ENCODE data around the gene KLHL3. TPM values are rescaled to one million over a fixed set of nuclear protein-coding genes. Genes with fewer than 3 reads are reported as not detected.
"Not testable (repeated sequence)": the region's sequence is repeated elsewhere in the genome, so short reads cannot be mapped to it uniquely, and the experiment has no call there.

KLHL3 gene
- 23.3 TPM for total RNA-seq
- long read RNA-seq, partial matches to known transcripts, result 0 of 4 reads
- long read RNA-seq, other reads (novel, unspliced or antisense), result 4 of 4 reads

DNA sequence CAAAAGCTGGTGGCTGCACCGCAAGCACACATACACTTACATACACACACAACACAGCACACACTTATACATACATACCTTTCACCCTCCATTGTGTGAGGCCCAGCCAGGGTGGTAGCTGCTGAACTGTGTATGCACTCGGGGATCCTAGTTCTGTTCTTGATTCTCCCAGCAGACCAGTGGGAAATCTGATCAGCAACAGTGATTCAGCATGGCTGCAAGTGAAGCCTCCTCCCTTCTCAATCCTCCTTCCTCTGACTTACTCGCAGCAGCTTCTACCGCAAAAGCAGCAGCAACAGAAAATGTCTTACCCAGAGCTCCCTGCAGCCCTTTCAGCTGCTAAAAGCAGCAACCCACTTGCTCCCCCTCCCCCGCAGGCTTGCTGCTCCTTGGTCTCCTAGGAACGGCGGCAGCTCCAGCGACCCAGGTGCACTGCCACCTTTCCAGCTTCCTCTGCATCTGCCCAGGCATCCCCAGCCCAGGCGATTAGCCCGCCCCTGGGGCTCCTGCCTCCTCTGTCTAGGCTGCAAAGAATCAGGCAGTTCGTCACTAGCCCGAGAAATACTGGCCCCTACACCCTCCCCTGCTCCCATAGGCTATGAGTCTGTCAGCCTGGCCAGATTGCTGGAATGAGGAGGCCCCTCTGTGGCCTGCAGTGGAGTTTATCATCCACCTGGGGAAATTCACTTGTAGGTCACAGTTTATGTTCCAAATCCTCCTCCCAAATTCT, at the start of gene KLHL3:
TSS of gene KLHL3 (minus strand) at position 535 of the 730 bp plus-strand sequence. CDS start at position 92, 443 bp downstream.
- ATAC-seq (peak; percentile 45), DNase-seq (ENCODE audit: missing footprints) (no peak)
- intact Hi-C loops (cut with DNase I), result loop anchor here (2.0 kb wide), 1 partner anchor 69 kb away; no protein-coding TSS in a partner anchor

DNA sequence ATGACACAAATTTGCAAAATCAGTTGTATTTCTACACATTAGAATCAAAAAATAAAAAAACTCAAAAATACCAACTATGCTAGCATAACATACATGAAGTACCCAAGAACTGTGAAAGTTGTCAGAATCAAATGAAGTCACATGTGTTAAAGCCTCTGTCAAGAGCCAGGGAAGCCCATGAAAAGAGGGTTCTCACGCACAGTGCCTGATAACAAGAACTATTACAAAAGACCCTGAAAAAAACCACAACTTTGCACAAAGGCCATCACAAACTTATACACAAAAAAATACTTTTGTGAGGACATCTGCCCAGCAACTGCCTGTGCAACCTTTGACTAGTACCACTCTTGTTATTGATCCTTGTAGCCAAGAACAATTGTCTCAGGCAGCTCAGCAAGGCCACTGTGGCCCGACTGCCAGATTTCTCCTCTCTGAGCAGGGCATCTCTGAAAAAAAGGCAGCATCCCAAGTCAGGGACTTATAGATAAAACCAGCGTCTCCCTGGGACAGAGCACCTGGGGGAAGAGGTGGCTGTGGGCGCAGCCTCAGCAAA, 47.2 kb upstream of the KLHL3 start:
- intact Hi-C loops (cut with DNase I), result no loop called here
- ATAC-seq, result no peak
- no peak for DNase-seq (ENCODE audit: missing footprints)

GRCh38 chr5:137782055-137782454, 46.2 kb upstream of the KLHL3 start:
- ATAC-seq (no peak), DNase-seq (ENCODE audit: missing footprints) (no peak)
- intact Hi-C loops (cut with DNase I), result no loop called here

- ATAC-seq (no peak), DNase-seq (ENCODE audit: missing footprints) (no peak)
- intact Hi-C loops (cut with DNase I), result loop anchor here (2.0 kb wide), 1 partner anchor 290 kb away; no protein-coding TSS in a partner anchor
Measured at GRCh38 chr5:137778772-137779564, 43.1 kb upstream of the KLHL3 start.

DNA sequence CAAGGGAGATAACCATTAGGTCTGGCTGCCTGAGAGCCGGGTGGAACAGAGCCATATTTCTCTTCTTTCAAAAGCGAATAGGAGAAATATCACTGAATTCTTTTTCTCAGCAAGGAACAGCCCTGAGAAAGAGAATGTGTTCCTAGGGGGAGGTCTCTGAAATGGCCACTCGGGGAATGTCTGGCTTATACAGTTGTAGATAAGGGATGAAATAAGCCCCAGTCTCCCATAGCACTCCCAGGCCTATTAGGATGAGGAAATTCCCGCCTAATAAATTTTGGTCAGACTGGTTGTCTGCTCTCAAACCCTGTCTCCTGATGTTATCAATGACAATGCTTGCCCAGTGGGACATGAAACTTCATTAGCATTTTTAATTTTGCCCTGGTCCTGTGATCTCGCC, 32.0 kb upstream of the KLHL3 start:
- intact Hi-C loops (cut with DNase I); ATAC-seq; DNase-seq (ENCODE audit: missing footprints): not testable (repeated sequence)

DNA sequence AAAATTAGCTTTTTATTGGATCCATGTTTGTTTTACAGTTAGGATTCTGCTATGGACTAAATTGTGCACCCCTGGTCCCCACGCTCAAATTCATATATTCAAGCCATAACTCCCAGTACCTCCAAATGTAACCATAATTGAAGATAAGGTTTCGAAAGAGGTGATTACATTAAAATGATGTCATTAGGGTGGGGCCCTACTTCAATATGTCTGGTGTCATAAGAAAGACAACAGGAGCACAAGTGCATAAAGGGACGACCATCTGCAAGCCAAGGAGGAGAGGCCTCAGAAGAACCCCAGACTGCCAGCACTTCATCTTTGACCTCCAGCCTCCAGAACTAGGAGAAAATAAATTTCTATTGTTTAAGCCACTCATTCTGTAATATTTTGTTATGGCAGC, 25.7 kb upstream of the KLHL3 start:
- ATAC-seq (no peak), DNase-seq (ENCODE audit: missing footprints) (no peak)
- intact Hi-C loops (cut with DNase I), result no loop called here

- intact Hi-C loops (cut with DNase I), result no loop called here
- DNase-seq (ENCODE audit: missing footprints), result no peak
- no peak for ATAC-seq
Measured at GRCh38 chr5:137760719-137761516, 25.0 kb upstream of the KLHL3 start.

GRCh38 chr5:137760294-137760693, 24.4 kb upstream of the KLHL3 start:
- DNase-seq (ENCODE audit: missing footprints), result no peak
- intact Hi-C loops (cut with DNase I), result no loop called here

GRCh38 chr5:137758715-137759306, 22.9 kb upstream of the KLHL3 start:
- no peak for ATAC-seq
- no peak for DNase-seq (ENCODE audit: missing footprints)
- intact Hi-C loops (cut with DNase I), result loop anchor here (10.0 kb wide), 1 partner anchor 376 kb away; the partner anchor contains the start of gene NME5

More at GRCh38 chr5:137760294-137760693, 24.4 kb upstream of the KLHL3 start:
- no peak for ATAC-seq

- no peak for ATAC-seq
- intact Hi-C loops (cut with DNase I), result loop anchor here (10.0 kb wide), 1 partner anchor 377 kb away; the partner anchor contains the start of gene NME5
Measured at GRCh38 chr5:137758121-137758520, 22.2 kb upstream of the KLHL3 start.

GRCh38 chr5:137757634-137758033, 21.7 kb upstream of the KLHL3 start:
- intact Hi-C loops (cut with DNase I), result loop anchor here (10.0 kb wide), 1 partner anchor 377 kb away; the partner anchor contains the start of gene NME5
- ATAC-seq (no peak), DNase-seq (ENCODE audit: missing footprints) (no peak)

More at GRCh38 chr5:137758121-137758520, 22.2 kb upstream of the KLHL3 start:
- no peak for DNase-seq (ENCODE audit: missing footprints)

- ATAC-seq (peak; percentile 26), DNase-seq (ENCODE audit: missing footprints) (no peak)
- intact Hi-C loops (cut with DNase I), result loop anchor here (5.0 to 10.0 kb wide), 2 partner anchors 277 to 380 kb away; partner anchors contain the start of genes FAM13B and NME5
Measured at GRCh38 chr5:137754961-137755762, 19.3 kb upstream of the KLHL3 start.

- peak; percentile 96 for ATAC-seq
- peak; percentile 99 for DNase-seq (ENCODE audit: missing footprints)
- intact Hi-C loops (cut with DNase I), result loop anchor here (5.0 to 10.0 kb wide), 2 partner anchors 278 to 380 kb away; partner anchors contain the start of genes FAM13B and NME5
Measured at GRCh38 chr5:137754188-137754960, 18.5 kb upstream of the KLHL3 start, which contains the start of gene HNRNPA0. HNRNPA0 (minus strand) TSS chr5:137754363; CDS start chr5:137754066, 297 bp downstream.

DNA sequence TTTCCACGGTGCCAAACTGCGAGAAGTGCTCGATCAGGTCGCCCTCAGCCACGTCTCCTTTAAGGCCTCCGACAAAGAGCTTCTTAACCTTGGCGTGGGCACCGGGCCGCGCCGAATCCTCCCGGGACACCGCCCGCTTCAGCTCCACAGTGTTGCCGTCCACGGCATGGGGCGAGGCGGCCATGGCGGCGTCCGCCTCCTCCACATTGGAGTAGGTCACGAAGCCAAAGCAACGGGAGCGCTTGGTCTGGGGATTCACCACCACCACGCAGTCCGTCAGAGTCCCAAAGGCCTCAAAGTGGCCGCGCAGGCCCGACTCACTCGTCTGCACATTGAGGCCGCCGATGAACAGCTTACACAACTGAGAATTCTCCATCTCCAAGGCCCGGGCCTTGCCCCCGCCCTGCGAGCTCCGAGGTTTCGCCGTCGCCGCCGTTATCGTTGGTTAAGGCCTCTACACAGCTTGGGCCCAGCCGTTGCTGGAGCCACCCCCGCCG, 17.9 kb upstream of the KLHL3 start:
- peak; percentile 28 for ATAC-seq
- no peak for DNase-seq (ENCODE audit: missing footprints)
- intact Hi-C loops (cut with DNase I), result loop anchor here (5.0 to 10.0 kb wide), 2 partner anchors 279 to 381 kb away; partner anchors contain the start of genes FAM13B and NME5

- intact Hi-C loops (cut with DNase I), result loop anchor here (5.0 to 10.0 kb wide), 2 partner anchors 279 to 382 kb away; partner anchors contain the start of genes FAM13B and NME5
- ATAC-seq (no peak), DNase-seq (ENCODE audit: missing footprints) (peak; percentile 82)
Measured at GRCh38 chr5:137752905-137753690, 17.2 kb upstream of the KLHL3 start.
